GM15510 (cell line): ENCODE data around the gene DPM1.

Source experiments
- POLR2A ChIP-seq: IDR thresholded peaks from 3 replicates; pipeline ENCODE4 v1.6.1; 2011; ENCODE audit warnings: borderline replicate concordance; ENCODE audit not compliant: insufficient read length; ENCODE audit errors: extremely low read depth

DPM1 gene

DNA sequence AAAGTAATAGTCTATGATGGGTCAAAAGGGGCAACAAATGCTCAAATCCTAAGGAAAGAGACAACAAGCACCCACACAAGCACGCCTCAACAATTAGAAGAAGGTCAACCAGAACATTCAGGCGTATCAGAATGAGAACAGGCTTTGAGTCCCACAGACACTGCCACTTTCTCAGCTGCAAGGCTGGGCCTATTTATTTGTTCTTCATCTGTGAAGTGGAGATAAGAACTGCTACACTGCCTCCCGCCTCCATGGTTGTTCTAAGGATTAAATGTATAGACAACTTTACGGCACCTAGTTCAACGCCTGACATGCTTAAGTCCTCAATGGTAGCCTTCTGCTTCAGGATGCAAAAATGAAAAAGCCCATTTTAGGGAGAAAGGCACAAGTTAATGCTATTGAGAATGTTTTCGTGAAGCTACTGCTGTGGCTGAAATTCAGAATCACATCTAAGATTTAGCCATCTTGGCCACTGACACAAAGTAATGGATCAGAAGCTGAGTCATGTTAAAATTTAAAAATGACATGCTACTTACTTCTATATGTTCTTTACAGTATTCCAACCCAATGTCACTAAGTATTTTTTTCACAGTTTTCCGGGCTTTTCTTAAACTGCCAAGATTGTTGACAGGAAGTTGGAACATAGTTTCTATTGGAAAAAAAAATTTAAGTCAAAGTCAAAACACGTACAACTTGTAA lies 54.8 kb downstream of the DPM1 start:
- TF ChIP-seq POLR2A: no peak

GRCh38 chr20:50901301-50901700 lies 57.0 kb downstream of the DPM1 start:
- TF ChIP-seq POLR2A: no peak

DNA sequence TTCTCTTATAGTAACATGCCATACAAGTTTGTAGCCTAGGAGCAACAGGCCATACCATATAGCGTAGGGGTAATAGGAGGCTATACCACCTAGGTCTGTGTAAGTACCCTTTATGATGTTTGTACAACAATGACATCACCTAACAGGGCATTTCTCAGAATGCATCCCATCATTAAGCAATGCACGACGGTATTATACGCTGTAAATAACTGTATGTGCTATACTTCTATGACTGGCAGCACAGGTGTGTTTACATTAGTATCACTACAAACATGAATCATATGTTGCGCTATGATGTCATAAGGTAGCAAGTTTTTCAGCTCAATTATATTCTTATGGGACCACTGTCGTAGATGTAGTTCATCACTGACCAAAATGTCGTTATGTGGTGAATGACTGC lies 58.1 kb downstream of the DPM1 start:
- TF ChIP-seq POLR2A: no peak

- no peak for TF ChIP-seq POLR2A
Measured at GRCh38 chr20:50898475-50898874, 59.9 kb downstream of the DPM1 start.

DNA sequence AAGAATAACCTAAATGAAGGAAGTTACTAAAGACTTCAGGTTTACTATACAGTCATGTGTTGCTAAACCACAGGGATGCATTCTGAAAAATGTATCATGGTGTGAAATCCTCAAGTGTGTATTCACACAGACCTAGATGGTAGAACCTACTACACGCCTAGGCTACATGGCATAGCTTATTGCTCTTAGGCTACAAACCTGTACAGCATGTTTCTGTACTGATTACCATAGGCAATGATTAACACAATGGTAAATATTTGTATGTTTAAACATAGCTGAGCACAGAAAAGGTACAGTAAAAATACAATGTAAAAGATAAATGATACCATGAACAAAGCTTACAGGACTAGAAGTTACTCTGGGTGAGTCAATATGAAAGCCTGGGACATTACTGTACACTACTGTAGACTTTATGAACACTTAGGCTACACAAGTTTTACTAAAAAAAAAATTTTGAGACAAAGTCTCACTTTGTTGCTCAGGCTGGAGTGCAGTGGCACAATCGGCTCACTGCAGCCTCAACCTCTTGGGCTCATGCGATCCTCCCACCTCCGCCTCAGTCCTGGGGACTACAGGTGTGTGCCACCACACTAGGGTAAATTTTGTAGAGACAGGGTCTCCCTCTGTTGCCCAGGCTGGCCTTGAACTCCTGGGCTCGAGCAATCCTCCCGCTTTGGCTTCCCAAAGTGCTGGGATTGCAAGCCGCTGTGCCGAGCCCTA lies 63.1 kb downstream of the DPM1 start:
- no peak for TF ChIP-seq POLR2A

DNA sequence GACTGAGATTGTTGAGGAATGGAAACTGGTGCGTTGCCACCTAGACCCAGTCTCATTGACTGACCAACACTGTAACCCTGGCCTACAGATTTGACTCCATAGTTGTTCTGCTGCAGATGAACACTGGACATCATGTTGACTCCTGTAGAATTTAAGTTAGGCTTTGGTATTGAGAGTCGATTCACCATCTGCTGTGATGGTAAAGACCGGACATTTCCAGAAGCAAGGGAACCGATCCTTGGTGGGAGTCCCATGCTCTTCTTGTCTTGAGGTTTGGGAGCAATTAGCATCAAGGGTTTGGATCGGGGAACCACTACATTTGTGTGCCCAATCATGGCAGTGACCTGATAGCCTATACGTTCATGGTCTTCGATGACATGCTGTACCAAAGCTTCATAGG lies 64.7 kb downstream of the DPM1 start:
- no peak for TF ChIP-seq POLR2A

- TF ChIP-seq POLR2A: no peak
Measured at GRCh38 chr20:50892394-50892793, 65.9 kb downstream of the DPM1 start.

- peak; percentile 16 for TF ChIP-seq POLR2A
Measured at GRCh38 chr20:50891138-50891537, 67.2 kb downstream of the DPM1 start.

GRCh38 chr20:50887576-50887975 lies 70.8 kb downstream of the DPM1 start:
- no peak for TF ChIP-seq POLR2A

GRCh38 chr20:50886184-50886790 lies 72.0 kb downstream of the DPM1 start:
- TF ChIP-seq POLR2A: no peak

DNA sequence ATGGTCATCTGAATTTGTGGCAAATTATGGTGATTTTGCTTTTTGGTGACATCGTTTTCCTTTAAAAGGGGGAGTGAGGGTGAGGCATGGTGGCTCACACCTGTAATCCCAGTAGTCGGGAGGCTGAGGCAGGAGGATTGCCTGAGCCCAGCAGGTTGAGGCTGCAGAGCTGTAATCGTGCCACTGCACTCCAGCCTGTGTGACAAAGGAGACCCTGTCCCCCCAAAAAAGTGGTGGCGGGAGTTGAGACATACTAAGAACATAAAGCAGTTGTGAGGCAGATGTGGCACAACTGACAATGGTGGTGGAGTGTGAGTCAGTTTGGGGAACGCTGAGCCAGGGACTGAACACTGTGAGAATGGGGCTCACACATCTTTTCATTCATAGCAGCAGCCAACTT lies 72.6 kb downstream of the DPM1 start:
- no peak for TF ChIP-seq POLR2A

GRCh38 chr20:50885068-50885467 lies 73.3 kb downstream of the DPM1 start:
- no peak for TF ChIP-seq POLR2A
